H1 (cell line): ENCODE results near the gene IFRD1. TPM values are rescaled to one million over a fixed set of nuclear protein-coding genes. Genes with fewer than 3 reads are reported as not detected.

ENCODE experiments used
- GTF2F1 ChIP-seq: IDR thresholded peaks from 2 replicates; pipeline ENCODE4 v1.6.1; 2012; ENCODE audit warnings: low read depth, low read length, improper control_type of control experiment, borderline replicate concordance
- YY1 ChIP-seq: IDR thresholded peaks from 2 replicates; pipeline ENCODE4 v1.6.1; 2011; ENCODE audit warnings: low read depth, mild to moderate bottlenecking, low read length
- polyA plus RNA-seq, 7 experiments: library from polyadenylated mRNA; depleted of rRNA in 3 of 7; stranded (reverse) in 5 of 7; unstranded in 2 of 7; fragments of >200 nt in 5 of 7; fragments of 200-250 nt in 2 of 7; gene quantifications; 1 replicate in 5 of 7; 2 replicates in 1 of 7; 4 replicates in 1 of 7; pipeline versions ENCODE4 v1.2.1 to v1.2.3, GENCODE V29; 2011 to 2013; ENCODE audit warnings: missing spikeins in 2 of 7, mixed read lengths in 2 of 7
- total RNA-seq: library from RNA; stranded (reverse); fragmentation: NEBNext Ultra II Directional; extraction: Animal tissue kit (Norgen Biotek cat#: 25700); gene quantifications from 2 replicates; pipeline ENCODE4 v1.2.1, GENCODE V29; 2021

Gene IFRD1
- total and polyA plus RNA-seq, 2 of the 8 experiments (the other 6 are each of a cell fraction or from before 2014, with no cell fraction given): 23.0 to 50.4 TPM

DNA sequence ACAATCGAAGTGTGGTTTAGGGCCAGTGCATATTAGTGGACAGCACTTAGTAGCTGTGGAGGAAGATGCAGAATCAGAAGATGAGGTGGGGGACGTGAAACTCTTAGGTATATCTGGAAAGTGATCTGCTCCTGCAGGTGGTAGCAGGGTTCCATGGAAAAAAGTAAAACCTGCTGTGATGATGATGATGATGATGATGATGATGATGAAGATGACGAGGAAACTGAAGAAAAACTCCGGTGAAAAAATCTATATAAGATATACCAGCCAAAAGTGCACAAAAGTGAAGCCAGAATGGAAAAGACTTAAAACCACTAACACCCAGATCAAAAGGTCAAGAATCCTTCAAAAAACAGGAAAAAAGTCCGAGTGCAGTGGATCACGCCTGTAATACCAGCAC, 70.5 kb downstream of the IFRD1 start (continued):
- TF ChIP-seq GTF2F1: no peak
- TF ChIP-seq YY1: no peak
